ENCODE measurements around the gene SPRR2D.
"Not testable (repeated sequence)": the region's sequence is repeated elsewhere in the genome, so short reads cannot be mapped to it uniquely, and the experiment has no call there.

GRCh38 chr1:153011235-153011758, 29.6 kb downstream of the SPRR2D start:
- TF ChIP-seq POLR2A, CTCF, POLR2AphosphoS5 (IDR thresholded peaks at IDR 0.05): not testable (repeated sequence)

Measured in prostate gland (tissue), 2 donors.